ENCODE measurements around the gene BCAS3. TPM values are rescaled to one million over a fixed set of nuclear protein-coding genes. Genes with fewer than 3 reads are reported as not detected.

The BCAS3 gene
- total and polyA plus RNA-seq, 2 donors (not counting 1 experiment from before 2014, with no cell fraction given), result 13.9 to 73.4 TPM

- DNase-seq (no peak), ATAC-seq (ENCODE audit: low read depth) (no peak)
- ChIA-PET POLR2A (no interaction called here), CTCF (no interaction called here)
- Mint-ChIP-seq H3K4me1 (peaks cover 4% of the 10 kb centered on the region), H3K27ac (no peak overlapping the region), H3K9me3 (ENCODE audit: insufficient read depth) (no peaks in the 10 kb centered on the region), H3K27me3 (peaks cover 50% of the 10 kb centered on the region), H3K4me3 (no peak overlapping the region)
- no peak overlapping the region for H2AFZ ChIP-seq (ENCODE audit: insufficient read depth, low read depth, low read length, poor library complexity, severe bottlenecking)
- no peaks in the 10 kb centered on the region for H3K79me2 ChIP-seq (ENCODE audit: control insufficient read depth, insufficient read depth, low read length)
- no peak overlapping the region for H3K4me3 ChIP-seq (ENCODE audit: control extremely low read depth in 1 of 5, extremely low read depth in 1 of 5, insufficient read depth in 1 of 5, low read depth in 2 of 5, low read length in 4 of 5)
- peaks cover 0 to 41% (median 8%) of the 10 kb centered on the region in 4 experiments for H3K27me3 ChIP-seq (replicated peaks in 1 of 4; ENCODE audit: control extremely low read depth in 1 of 4, control insufficient read depth in 3 of 4, insufficient read depth in 4 of 4, low read length in 3 of 4)
- no CpG with 5 or more reads among the region's 2 CpGs for WGBS (ENCODE audit: insufficient coverage)
- H3K27ac ChIP-seq (ENCODE audit: low read length in 2 of 2), result no peak overlapping the region
- intact Hi-C loops (cut with micrococcal nuclease), result loop anchor here (10.0 kb wide), 1 partner anchor 696 kb away; no protein-coding TSS in a partner anchor
- H3K4me1 ChIP-seq (ENCODE audit: control insufficient read depth in 2 of 2, insufficient read depth in 2 of 2, low read length in 2 of 2), result peaks cover 6 to 7% of the 10 kb centered on the region in 2 donors
- no peak for TF ChIP-seq EZH2 (IDR thresholded peaks at IDR 0.05; ENCODE audit: borderline replicate concordance, insufficient read depth, low read depth, low read length, poor library complexity, severe bottlenecking)
- TF ChIP-seq CTCF (IDR thresholded peaks at IDR 0.05), result no peak
- no peak overlapping the region for H3K4me2 ChIP-seq (replicated peaks; ENCODE audit: low read depth, low read length, poor library complexity, severe bottlenecking)
- H3K9me3 ChIP-seq (ENCODE audit: control extremely low read depth in 1 of 3, control insufficient read depth in 2 of 3, insufficient read depth in 1 of 3, low read length in 2 of 3), result peaks cover 0 to under 1% (median 0%) of the 10 kb centered on the region in 3 donors
- no peak overlapping the region for H3K9ac ChIP-seq (ENCODE audit: low read length)
- H4K20me1 ChIP-seq (ENCODE audit: control insufficient read depth, insufficient read depth, low read length, poor library complexity, severe bottlenecking), result no peaks in the 10 kb centered on the region
- no peaks in the 10 kb centered on the region for H3K36me3 ChIP-seq (replicated peaks in 1 of 2; ENCODE audit: control extremely low read depth in 1 of 2, control insufficient read depth in 1 of 2, extremely low read depth in 1 of 2, insufficient read depth in 2 of 2, low read length in 1 of 2)
Observed at GRCh38 chr17:61418449-61418848, 740.8 kb downstream of the BCAS3 start.

- H3K36me3 ChIP-seq (replicated peaks in 1 of 2; ENCODE audit: control extremely low read depth in 1 of 2, control insufficient read depth in 1 of 2, extremely low read depth in 1 of 2, insufficient read depth in 2 of 2, low read length in 1 of 2), result no peaks in the 10 kb centered on the region
- intact Hi-C loops (cut with micrococcal nuclease), result loop anchor here (10.0 kb wide), 1 partner anchor 695 kb away; no protein-coding TSS in a partner anchor
- Mint-ChIP-seq H3K27me3 (peaks cover 56% of the 10 kb centered on the region), H3K9me3 (ENCODE audit: insufficient read depth) (no peaks in the 10 kb centered on the region), H3K27ac (no peak overlapping the region), H3K4me1 (peaks cover 4% of the 10 kb centered on the region), H3K4me3 (no peak overlapping the region)
- H3K9me3 ChIP-seq (ENCODE audit: control extremely low read depth in 1 of 3, control insufficient read depth in 2 of 3, insufficient read depth in 1 of 3, low read length in 2 of 3), result no peaks in the 10 kb centered on the region
- ATAC-seq (ENCODE audit: low read depth), result no peak
- H3K79me2 ChIP-seq (ENCODE audit: control insufficient read depth, insufficient read depth, low read length), result no peaks in the 10 kb centered on the region
- H4K20me1 ChIP-seq (ENCODE audit: control insufficient read depth, insufficient read depth, low read length, poor library complexity, severe bottlenecking), result no peaks in the 10 kb centered on the region
- peaks cover 6 to 7% of the 10 kb centered on the region in 2 donors for H3K4me1 ChIP-seq (ENCODE audit: control insufficient read depth in 2 of 2, insufficient read depth in 2 of 2, low read length in 2 of 2)
- TF ChIP-seq EZH2 (IDR thresholded peaks at IDR 0.05; ENCODE audit: borderline replicate concordance, insufficient read depth, low read depth, low read length, poor library complexity, severe bottlenecking) (no peak), CTCF (IDR thresholded peaks at IDR 0.05) (no peak)
- ChIA-PET CTCF (interaction anchor here (0.7 kb wide), 2 partner anchors 48 to 191 kb away, joined by 3 read pairs; no protein-coding TSS in a partner anchor), POLR2A (no interaction called here)
- H3K27ac ChIP-seq (ENCODE audit: low read length in 2 of 2), result no peak overlapping the region
- peaks cover 0 to 43% (median 7%) of the 10 kb centered on the region in 4 experiments for H3K27me3 ChIP-seq (replicated peaks in 1 of 4; ENCODE audit: control extremely low read depth in 1 of 4, control insufficient read depth in 3 of 4, insufficient read depth in 4 of 4, low read length in 3 of 4)
- no peak overlapping the region for H2AFZ ChIP-seq (ENCODE audit: insufficient read depth, low read depth, low read length, poor library complexity, severe bottlenecking)
- no peak overlapping the region for H3K4me2 ChIP-seq (replicated peaks; ENCODE audit: low read depth, low read length, poor library complexity, severe bottlenecking)
- H3K4me3 ChIP-seq (ENCODE audit: control extremely low read depth in 1 of 5, extremely low read depth in 1 of 5, insufficient read depth in 1 of 5, low read depth in 2 of 5, low read length in 4 of 5), result no peak overlapping the region
- DNase-seq, result no peak
- no peak overlapping the region for H3K9ac ChIP-seq (ENCODE audit: low read length)
- 90% methylated on average over 7 of the region's 8 CpGs for whole genome bisulfite sequencing (ENCODE audit: insufficient coverage)
Observed at GRCh38 chr17:61419496-61420046, 741.9 kb downstream of the BCAS3 start.
